Stimulated activated CD4-positive, alpha-beta T cell treated with anti-CD3 and anti-CD28 coated beads, Interleukin-1b, Interleukin-23, amount 100 ng/mL, for 4 hours (primary cell): ENCODE results near the gene NBAS.

Experiments used
- DNase-seq, 2 donors: peaks; one replicate each; pipeline ENCODE4 v3.0.0-alpha.2; 2020; ENCODE audit warnings: low read depth in 2 of 2

Gene NBAS

GRCh38 chr2:15128846-15129245 lies 432.3 kb downstream of the NBAS start:
- no peak for DNase-seq

GRCh38 chr2:15127876-15128275 lies 433.3 kb downstream of the NBAS start:
- no peak for DNase-seq

GRCh38 chr2:15127301-15127700 lies 433.8 kb downstream of the NBAS start:
- no peak for DNase-seq

GRCh38 chr2:15126373-15126772 lies 434.8 kb downstream of the NBAS start:
- DNase-seq, result no peak

- no peak for DNase-seq
These were observed 438.2 kb downstream of the NBAS start for GRCh38 chr2:15122915-15123314.

GRCh38 chr2:15120631-15121030 lies 440.5 kb downstream of the NBAS start:
- no peak for DNase-seq

GRCh38 chr2:15119722-15120175 lies 441.4 kb downstream of the NBAS start:
- DNase-seq, result no peak

- DNase-seq, result no peak
These were observed 443.6 kb downstream of the NBAS start for GRCh38 chr2:15117409-15118050.
